GM21576 (cell line): ENCODE measurements around the gene SPHK2.

Source experiments
- ATAC-seq: cut with Tn5 transposase; IDR thresholded peaks from one replicate; pipeline ENCODE4 v1.9.1; 2021; ENCODE audit warnings: mild to moderate bottlenecking, moderate library complexity; ENCODE audit not compliant: unreplicated experiment

The SPHK2 gene

DNA sequence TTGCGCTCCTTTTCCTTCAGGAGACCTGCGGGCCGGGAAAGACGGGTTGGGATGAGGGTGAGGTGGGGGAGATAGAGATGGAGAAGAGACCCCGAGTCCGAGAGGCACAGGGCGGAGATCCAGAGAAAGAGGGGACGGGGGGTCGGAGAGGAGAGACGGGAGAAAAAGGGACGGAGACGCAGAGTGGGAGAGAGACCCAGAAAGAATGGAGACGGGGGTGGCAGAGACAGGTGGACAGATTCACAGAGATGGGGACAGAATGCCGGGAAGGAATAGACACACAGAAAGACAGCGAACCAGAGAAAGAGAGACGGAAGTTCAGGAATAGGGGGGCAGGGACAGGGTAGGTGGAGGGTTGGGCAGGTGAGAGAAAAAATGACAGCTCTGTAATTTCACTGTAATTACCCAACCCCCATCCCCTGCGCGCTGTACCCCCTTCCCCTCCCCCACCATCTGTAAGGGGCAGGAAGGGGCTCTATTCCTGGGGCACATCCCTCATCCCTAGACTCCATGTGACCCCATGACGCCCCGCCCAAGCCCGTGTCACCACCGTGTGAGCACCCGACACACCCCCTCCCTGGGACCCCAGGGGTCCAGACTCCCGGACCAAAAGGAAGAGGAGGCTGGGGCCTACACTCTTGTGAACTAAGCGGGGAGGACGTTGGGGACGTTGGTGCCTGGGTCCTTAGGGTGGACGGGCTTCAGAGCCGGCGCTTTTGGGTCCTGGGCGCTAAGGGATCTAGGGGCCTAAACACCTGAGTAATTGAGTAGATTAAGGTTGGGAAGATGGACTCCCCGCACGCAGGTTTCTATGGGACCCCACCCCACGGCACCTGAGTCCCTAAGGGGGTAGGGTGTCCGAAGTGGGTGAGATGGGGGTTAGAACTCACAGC lies 16.9 kb downstream of the SPHK2 start:
- no peak for ATAC-seq

DNA sequence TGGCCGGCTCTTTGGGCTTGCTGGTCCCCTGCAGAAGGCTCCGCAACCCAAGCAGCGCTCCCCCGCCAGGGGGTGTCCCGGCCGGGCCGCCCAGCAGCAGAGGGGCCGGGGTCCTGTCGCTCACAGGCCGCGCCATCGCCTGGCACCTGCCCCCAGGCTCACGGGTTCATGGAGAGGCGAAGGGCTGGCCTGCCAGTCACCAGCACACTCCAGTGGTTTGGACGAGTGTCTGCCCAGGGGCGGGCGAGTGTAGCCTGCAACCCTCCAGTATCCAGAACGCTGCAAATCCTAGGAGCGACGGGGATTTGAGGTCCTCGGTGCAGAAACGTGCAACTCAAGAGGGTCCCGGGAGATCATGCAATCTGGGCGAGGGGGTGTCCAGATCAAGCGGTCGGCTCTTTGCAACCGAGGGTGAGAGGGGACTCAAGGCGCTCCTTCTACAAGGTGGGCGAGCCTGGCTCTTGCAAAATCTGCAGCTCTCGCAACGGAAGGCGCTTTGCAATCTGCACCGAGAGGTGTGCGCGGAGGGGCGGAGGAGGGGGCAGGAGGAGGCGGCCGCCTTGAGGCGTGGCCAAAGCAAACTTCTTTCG lies 17.6 kb downstream of the SPHK2 start, which contains the start of gene DBP:
Gene DBP, minus strand, starts transcription at position 521 of the 590 bp plus-strand sequence. Its CDS starts 385 bp downstream, at position 136.
- ATAC-seq: peak; percentile 4

DNA sequence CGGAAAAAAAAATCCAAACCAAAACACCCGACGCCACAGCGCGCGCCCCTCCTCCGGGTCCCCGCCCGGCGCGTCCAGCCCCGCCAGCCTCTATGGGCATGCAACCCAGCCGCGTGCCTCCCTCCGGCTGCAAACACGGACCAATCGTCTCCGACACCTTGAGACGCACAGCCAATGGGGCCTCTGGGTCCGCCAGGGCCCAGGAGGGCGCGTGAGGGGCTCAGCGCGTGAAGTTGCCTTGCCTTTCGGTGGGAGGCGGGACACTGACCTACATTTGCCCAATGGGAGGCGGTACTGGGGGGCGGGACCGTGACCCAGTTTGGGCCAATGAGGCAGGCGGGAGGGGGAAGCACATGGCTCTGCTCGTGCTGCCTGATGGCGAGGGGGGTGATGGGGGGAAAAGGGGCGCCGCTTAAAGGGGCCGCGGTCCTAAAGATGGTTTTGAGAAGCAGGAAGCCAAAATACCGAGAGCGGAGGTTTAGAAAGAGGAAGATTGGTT lies 18.2 kb downstream of the SPHK2 start:
- ATAC-seq: peak; percentile 70

DNA sequence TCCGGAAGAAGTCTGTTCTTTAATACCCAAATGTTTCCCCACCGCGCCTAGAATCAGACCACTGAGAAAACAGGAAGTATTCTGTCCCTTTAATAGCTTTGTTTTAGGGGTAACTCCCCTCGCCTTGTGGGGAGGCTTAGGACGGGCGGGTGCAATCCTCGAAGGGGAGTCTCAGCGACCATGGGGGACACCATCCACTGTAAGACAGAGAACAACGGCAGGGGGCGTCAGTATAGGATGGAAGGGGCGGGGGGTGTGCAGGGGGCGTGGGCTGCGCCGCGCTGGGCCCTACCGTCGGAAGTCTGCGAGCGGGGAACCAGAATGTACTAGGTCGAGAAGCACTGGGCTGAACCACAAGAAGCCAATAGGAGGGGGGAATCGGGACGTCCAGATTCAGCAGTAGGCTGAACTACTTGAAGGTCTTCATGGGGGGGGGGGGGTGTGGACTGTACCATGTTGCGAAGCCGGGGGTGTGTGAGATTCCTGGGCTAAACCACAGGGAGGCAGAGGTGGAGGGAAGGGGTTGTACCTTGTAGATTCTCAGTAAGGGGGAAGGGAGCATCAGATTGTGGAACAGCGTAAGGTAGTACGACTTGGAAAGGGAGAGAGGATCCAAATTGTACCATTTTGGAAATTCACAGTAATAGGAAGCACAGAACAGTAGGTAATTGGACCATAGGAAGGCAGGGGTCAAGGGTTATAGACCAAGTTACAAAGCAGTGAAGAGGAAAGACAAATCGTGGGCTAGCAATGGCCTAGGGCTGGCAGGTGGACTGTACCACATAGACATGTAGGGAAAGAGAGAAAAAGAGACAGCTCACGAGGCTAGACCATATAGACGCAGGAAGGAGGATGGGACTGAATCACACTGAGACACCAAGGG lies 18.9 kb downstream of the SPHK2 start:
- ATAC-seq: peak; percentile 15

DNA sequence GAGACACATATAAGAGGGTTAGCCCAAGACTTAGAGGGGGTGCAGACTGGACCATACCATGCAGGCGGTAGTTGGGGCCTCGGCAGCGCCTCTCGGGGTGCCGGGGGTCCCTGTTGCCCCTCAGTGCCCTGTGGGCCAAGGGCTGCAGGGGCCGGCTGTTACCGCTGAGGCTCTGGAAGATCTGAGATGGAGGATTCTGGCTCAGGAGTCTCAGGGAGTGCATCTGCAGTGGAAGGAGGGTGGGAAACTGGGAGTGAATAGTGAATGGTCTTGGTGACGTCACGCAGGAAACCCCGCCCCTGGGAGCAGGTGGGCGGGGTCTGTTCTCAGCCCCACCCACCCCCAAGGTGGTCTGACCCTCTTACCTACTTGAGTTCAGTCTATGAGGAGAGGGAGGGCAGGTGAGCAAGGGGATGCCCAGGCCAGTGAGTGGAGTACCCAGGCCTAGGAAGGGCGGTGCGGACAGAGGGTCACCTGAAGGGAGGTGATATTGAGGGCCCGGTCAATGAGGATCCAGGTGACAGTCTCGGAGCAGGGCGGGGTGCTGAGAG lies 19.6 kb downstream of the SPHK2 start:
- no peak for ATAC-seq

DNA sequence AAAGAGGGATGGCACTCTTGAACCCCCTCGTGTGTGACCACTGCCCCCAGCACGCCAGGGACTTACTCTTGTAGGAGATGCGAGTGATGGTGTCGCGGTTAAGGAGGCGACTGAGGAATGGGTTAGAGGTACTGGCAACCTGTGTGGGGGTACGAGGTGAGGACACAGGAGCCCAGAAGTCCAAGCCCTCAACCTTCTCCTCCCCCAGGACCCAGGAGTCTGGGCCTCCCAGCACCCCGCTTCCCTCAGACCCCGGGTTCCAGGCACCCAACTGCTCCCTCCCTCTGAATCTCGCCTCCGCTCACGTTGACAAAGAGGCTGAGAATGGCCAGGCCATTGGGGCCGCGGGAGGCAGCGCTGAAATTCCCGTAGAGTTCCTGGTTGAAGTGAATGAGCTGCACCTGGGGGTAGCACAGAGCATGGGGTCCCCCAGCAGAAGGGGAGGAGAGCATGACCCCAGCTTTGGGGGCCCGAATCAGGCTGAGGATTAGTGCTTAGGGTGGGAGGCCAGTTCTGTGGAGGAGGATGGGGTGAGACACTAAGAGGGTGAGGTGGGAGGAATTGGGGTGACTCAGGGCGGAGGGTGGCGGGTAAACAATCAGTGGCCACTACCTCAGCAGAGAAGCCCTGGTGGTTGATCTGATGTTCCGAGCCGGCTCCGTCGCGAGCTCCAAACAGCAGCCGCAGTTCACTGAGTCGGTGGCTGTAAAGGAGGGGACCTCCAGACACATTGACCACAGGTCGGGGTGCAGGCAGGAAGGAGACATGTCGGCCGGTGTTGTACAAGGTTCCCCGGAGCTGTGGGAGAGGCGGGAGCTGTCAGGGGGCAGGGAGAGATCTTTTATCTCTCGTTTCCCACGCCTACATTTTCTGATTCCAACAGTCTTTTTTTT lies 20.4 kb downstream of the SPHK2 start:
- no peak for ATAC-seq

DNA sequence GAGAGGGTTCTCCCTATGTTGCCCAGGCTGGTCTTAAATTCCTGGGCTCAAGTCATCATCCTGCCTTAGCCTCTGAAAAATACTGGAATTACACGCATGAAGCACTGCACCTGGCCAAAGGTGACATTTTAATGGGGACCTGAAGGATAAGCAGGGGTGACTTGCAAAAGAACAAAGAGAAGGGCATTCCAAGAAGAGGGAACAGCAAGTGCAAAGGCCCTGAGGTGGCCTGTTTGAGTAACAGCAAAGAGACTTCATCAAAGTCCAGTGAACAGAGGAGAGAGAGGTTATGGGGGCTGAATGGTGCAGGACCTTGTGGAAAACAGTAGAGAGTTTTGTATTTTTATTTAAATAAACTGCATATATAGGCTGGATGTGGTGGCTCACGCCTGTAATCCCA lies 22.5 kb downstream of the SPHK2 start:
- ATAC-seq: no peak

DNA sequence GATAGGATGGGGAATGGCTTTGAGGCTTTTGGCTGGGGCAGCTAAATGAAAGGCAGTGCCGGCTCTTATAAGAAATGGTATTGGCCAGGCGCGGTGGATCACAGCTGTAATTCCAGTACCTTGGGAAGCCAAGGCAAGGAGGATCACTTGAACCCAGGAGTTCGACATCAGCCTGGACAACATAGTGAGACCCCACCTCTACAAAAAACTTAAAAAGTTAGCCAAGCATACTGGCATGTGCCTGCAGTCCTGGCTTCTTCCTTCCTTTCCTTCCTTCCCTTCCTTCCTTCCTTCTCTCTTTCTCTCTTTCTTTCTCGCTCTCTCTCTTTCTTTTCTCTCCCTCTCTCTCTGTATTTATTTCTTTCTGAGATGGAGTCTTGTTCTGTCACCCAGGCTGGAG lies 23.6 kb downstream of the SPHK2 start:
- no peak for ATAC-seq

DNA sequence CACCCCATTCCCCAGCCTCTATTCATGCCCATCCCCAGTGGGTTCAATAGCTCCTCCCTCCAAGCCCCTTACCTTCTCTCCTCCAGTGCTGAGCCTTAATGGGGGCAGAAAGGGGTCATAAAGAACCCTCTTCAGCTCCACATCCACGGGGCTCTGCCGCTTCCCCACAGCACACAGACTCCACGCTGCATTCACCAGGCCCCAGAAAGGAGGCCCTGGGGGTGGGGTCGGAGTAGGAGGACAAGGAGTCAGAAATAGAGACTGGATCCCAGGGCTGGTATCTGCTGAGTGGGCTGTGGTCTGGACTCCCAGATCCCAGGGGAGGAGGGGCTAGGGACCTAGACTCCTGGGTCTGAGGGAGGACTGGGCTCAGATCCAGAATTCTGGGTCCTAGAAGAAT lies 25.0 kb downstream of the SPHK2 start:
- ATAC-seq: no peak

DNA sequence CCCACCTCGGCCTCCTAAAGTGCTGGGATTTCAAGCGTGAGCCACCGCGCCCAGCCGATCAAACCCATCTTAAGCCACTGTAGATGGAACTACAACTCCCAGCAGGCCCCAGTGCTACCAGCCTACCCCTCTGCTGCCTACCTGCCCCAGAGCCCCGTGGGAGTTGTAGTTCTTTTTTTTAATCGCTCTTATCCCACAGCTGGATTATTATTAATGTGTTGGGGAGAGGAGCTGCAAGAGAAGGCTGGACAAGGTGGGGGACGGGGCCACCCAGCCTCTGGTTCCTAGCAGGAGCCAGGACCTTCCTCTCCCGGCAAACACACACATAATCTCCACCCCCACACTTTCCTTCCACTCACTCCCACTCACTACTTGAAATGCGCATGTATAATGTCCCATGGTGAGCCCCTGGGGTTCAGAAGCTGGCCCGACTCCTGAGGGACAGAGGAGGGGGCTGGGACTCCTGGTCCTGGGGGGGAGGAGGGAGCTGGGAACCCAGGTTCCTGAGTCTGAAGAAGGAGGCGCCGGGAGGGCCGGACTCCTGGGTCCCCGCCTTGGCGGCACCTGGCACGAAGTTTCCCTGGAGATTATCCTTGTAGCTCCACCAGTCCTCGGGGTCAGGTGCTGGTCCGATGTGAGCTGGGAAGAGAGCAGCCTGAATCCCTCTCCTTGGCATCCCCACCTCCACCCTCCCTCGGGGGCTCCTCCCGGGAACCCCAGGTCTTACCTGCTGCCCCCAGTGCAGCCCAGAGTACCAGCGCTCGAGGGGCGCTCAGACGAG lies 25.7 kb downstream of the SPHK2 start:
- ATAC-seq: peak; percentile 40

DNA sequence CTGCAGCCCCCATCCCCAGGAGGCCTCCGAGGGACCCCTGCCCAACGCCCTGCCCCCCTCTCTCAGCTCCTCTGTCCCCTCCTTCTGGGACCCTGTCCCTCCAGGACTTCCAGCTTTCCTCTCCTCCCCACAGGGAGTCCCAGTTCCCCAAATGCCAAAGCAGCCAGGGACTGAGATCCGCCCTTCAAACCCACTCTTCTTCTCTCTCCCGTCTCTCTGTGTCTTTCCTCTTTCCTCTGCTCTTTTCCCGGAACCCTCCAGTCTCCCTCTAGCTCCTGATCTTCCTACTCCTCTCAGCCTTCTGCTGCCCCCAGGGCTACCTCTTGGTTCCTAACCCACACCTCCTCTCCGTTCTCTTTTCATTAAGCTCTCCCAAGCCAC lies 26.3 kb downstream of the SPHK2 start:
- no peak for ATAC-seq

DNA sequence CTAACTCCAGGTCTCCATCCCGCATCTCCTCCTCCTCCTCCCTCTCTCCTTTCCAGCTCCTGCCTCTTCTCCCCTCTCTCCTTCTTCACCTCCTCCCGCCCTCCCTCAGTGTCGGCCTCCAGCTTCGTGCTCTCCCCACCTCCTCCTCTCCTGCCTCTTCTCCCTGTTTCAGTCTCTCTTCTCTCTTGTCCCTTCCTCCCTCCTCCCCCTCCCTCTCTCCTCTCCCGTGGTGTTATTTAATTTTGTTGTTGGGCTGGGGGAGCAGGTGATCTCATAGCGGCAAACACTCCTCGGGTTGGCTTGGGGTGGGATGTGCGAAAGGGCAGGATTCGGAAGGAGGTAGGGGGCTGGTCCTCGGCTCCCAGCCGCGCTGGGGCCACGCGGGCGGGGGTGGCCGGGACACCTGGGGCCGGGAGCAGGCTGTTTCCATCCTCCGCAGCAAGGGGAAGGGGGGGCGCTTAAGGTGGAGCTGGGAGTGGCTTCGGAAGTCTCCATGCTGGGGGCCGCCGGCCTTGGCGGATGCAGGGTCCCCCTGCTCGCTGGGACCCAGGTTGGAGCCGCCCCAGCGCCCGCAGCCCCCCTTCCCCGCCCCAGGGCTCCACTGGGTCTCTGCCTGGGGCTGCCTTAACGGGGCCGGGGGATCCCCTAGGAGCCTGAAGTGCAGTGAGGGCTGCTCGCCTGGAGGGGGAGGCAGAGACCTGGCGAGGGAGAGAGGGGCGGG lies 26.9 kb downstream of the SPHK2 start, which contains the start of gene CA11:
Gene CA11, minus strand, starts transcription at position 187 of the 721 bp plus-strand sequence. CDS start 555 bp downstream, outside the sequence.
- ATAC-seq: peak; percentile 69

DNA sequence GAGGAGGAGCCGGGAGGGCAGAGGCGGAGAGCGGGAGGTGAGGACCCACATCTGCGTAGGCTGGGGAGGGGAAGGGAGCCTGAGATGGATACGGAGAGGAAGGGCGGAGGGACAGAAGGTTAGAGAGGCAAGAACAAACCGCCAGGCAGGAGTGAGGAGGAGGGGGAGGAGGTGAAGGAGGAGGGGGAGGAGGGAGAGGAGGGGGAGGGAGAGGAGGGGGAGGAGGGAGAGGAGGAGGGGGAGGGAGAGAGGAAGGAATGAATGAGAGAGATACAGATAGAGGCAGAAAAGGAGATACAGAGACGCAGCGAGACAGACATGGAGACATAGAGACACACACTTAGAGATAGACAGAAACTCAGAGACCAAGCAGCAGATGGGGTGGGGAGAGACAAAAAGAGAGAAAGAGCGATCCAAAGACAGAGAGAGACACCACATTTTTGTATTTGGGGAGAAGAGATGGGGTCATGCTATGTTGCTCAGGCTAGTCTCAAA lies 27.5 kb downstream of the SPHK2 start:
- ATAC-seq: no peak

DNA sequence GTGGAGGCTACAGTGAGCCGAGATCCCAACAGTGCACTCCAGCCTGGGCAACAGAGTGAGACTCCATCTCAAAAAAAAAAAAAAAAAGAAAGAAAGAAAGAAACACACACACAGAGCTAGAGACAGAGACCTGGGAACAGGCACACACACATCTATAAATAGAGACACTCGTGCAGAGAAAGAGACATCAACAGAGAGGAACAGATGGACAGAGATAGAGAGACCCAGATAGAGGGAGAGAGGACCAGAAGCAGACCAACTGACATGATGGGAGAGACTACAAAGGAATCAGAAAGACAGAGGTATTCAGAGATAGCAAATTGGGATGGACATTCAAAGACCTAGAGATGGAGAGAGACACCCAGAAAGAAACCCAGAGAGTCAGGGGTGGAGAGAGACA lies 28.8 kb downstream of the SPHK2 start:
- no peak for ATAC-seq

DNA sequence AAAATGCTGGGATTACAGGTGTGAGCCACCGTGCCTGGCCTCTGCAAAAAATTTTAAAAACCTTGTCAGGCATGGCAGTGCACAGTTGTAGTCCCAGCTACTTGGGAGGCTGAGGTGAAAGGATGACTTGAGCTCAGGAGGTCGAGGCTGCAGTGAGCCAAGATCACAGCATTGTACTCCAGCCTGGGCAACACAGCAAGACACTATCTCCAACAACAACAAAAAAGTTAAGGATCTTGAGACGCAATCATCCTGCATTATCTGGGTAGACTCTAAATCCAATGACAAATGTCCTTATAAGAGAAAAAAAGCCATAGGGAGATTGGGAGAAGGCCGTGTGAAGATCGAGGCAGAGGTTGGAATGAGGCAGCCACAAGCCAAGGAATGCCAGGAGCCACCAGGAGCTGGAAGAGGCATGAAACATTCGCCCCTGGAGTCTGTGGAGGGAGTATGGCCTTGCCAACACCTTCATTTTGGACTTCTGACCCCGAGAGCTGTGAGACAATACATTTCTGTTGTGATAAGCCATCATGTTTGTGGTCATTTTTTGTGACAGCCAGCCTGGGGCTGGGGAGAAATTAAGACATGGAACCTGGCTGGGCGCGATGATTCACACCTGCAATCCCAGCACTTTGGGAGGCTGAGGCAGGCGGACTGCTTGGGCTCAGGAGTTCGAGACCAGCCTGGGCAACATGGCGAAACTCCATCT lies 31.8 kb downstream of the SPHK2 start:
- ATAC-seq: no peak

DNA sequence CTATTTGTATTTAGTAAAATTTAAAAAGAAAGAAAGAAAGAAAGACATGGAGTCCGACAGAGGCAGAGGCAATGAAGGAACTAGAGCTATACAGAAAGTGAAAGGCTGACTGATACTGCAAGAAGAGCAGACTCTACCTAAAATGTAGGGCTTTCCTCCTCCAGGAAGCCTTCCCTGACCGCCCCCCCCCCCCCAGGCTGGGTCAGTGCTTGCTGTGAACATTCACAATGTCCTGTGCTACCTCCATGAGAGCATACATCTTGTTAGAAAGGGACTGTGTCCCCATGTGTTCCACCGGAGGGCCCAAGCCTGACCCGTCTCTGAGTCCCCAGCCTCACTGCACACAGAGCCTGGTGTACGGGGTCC lies 32.4 kb downstream of the SPHK2 start:
- no peak for ATAC-seq

DNA sequence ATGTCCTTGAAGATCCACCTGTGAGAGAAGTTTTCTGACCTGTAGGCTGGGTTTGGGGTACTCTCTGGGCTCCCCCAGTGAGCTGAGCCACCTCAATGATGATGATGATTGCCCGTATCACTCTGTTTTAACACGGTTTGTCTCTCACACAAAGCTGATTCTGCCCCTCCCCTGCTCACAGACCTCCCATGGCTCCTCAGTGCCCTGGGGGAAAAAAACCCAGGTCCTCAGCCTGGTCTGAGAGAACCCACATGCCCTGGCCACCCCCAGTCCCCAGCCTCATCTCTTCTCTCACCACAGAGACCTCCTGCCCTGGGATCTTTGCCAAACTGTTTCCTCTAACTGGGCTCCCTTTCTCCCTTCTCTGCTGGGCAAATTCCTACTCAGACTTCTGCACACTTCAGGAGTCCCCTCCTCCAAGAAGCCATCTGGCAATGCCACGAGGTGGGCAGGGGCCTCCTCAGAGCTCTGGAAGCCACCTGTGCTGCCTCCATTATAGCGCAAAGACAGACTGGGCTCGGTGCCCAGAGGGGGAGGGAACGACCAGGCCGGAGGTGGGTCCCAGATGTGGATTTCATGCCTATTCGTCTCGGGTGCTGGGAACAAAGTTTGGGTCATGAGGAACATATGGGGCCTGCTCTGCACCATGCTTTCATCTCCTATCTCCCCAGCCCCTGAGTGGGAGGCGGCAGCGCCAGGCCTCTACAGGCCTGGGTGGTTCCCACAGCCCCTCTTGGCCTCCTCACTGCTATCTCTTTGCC lies 35.2 kb downstream of the SPHK2 start:
- no peak for ATAC-seq
